Measurements from ENCODE around the gene SYNE1. TPM values are rescaled to one million over a fixed set of nuclear protein-coding genes. Genes with fewer than 3 reads are reported as not detected.
A peak's percentile ranks its signal among the peaks of the same experiment; 100 is the strongest.

SYNE1 gene
- total RNA-seq, 2 donors from 2014 or later: 135 to 160 TPM

- H3K4me1 ChIP-seq: no peaks in the 10 kb centered on the region
- H3K4me3 ChIP-seq: no peak overlapping the region
- no peaks in the 10 kb centered on the region for H3K27me3 ChIP-seq
- no peak overlapping the region for H3K27ac ChIP-seq
- H3K9me3 ChIP-seq: no peaks in the 10 kb centered on the region
- TF ChIP-seq, protein P1, sequence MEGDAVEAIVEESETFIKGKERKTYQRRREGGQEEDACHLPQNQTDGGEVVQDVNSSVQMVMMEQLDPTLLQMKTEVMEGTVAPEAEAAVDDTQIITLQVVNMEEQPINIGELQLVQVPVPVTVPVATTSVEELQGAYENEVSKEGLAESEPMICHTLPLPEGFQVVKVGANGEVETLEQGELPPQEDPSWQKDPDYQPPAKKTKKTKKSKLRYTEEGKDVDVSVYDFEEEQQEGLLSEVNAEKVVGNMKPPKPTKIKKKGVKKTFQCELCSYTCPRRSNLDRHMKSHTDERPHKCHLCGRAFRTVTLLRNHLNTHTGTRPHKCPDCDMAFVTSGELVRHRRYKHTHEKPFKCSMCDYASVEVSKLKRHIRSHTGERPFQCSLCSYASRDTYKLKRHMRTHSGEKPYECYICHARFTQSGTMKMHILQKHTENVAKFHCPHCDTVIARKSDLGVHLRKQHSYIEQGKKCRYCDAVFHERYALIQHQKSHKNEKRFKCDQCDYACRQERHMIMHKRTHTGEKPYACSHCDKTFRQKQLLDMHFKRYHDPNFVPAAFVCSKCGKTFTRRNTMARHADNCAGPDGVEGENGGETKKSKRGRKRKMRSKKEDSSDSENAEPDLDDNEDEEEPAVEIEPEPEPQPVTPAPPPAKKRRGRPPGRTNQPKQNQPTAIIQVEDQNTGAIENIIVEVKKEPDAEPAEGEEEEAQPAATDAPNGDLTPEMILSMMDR (IDR thresholded peaks at IDR 0.05): no peak
- H3K36me3 ChIP-seq: peaks cover 94% of the 10 kb centered on the region
- DNase-seq (ENCODE audit: low spot score): no peak
These were observed 428.0 kb downstream of the SYNE1 start for GRCh38 chr6:152209211-152209610.

DNA sequence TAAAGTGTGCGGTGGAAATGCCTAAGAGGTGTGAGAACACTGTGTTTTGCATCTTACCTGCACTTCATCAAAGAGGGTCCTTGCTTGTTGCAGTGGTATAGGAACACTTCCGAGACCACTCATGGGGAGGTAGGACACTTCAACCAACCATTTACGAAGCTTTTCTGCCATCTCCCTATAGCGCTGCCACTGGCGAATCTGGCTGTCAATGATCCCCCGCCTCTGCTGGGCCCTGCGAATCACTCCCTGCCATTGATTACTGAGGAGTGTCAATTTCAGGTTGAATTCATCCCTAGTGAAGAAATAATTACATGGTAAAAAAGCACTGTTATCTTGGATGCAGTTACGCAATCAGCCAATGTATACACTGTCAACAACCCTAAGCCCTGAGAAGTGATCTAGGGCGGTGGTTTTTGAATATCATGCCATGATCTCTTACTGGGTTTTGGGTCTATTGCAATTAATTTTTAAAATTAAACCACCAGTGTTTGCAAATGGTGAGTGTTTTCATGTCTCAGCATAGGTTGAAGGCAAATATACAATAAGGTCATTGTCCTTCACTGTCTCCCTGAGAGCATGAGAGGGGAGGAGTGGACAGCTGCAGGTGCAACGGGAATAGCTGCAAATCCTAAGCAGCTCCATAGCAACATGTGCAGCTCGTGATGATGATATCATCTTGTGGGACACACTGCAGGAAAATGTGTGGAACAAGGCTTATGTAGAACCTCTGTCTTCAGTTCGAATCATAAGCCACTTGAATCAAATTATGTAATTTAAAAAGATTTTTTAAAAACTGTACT, 429.0 kb downstream of the SYNE1 start:
- no peaks in the 10 kb centered on the region for H3K9me3 ChIP-seq
- no peak overlapping the region for H3K27ac ChIP-seq
- TF ChIP-seq, protein P1 (IDR thresholded peaks at IDR 0.05): no peak
- no peaks in the 10 kb centered on the region for H3K27me3 ChIP-seq
- no peaks in the 10 kb centered on the region for H3K4me1 ChIP-seq
- H3K36me3 ChIP-seq: peaks cover 92% of the 10 kb centered on the region
- no peak for DNase-seq (ENCODE audit: low spot score)
- no peak overlapping the region for H3K4me3 ChIP-seq

- H3K36me3 ChIP-seq: peaks cover 85% of the 10 kb centered on the region
- no peak overlapping the region for H3K4me3 ChIP-seq
- no peak overlapping the region for H3K27ac ChIP-seq
- no peaks in the 10 kb centered on the region for H3K4me1 ChIP-seq
- H3K27me3 ChIP-seq: no peaks in the 10 kb centered on the region
- no peak for DNase-seq (ENCODE audit: low spot score)
- H3K9me3 ChIP-seq: no peaks in the 10 kb centered on the region
- TF ChIP-seq, protein P1 (IDR thresholded peaks at IDR 0.05): peak in 1 of 2 donors; percentile 54
These were observed 430.9 kb downstream of the SYNE1 start for GRCh38 chr6:152206072-152206818.

DNA sequence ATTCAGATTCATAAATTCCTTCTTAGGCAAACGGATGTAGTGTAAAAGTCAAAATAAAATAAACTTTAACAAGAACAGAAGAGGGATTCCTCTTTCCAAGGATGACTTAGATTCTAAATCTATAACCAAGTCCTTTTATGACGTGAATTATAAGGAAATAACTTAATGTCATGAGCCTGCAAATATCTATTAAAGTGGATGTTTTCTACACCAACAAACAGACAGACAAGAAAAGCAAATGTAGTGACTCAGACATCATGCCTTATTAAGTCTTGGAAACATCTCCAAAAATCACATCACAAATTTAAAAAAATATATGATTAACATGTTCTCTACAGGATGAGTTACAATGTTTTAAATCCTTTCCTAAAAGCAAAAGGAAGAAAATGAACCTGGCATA, 432.6 kb downstream of the SYNE1 start:
- DNase-seq (ENCODE audit: low spot score): no peak
- TF ChIP-seq, protein P1 (IDR thresholded peaks at IDR 0.05): no peak
- Histone ChIP-seq H3K27ac (no peak overlapping the region), H3K9me3 (no peaks in the 10 kb centered on the region), H3K4me1 (no peaks in the 10 kb centered on the region), H3K27me3 (no peaks in the 10 kb centered on the region), H3K4me3 (no peak overlapping the region), H3K36me3 (peaks cover 85% of the 10 kb centered on the region)

DNA sequence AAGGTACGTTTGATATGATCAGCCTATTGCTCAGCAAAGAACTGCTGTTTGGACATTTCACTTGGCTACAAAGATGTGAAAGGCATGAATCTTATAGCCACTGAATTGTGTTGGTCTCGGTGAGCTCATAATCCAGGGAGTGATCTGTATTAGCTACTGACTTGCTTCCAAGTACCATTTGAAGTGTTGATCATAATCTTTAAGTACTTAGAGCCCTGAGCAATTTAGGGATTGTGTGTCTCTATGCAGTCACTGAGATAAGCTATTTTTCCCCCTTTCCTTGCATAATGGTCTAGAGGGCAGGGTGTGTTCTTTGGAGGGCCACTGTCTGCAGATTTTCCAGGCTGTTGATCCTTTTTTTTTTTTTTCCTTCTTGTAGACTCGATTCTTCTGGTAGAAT, 436.0 kb downstream of the SYNE1 start:
- no peak overlapping the region for H3K4me3 ChIP-seq
- no peaks in the 10 kb centered on the region for H3K9me3 ChIP-seq
- TF ChIP-seq, protein P1 (IDR thresholded peaks at IDR 0.05): no peak
- H3K4me1 ChIP-seq: no peaks in the 10 kb centered on the region
- H3K27ac ChIP-seq: no peak overlapping the region
- H3K27me3 ChIP-seq: no peaks in the 10 kb centered on the region
- no peak for DNase-seq (ENCODE audit: low spot score)
- H3K36me3 ChIP-seq: peaks cover 82% of the 10 kb centered on the region

All from right atrium auricular region (tissue), 2 donors.